H9 (cell line): ENCODE data around the gene IQCB1. TPM values are rescaled to one million over a fixed set of nuclear protein-coding genes. Genes with fewer than 3 reads are reported as not detected.
"Not testable (repeated sequence)": the region's sequence is repeated elsewhere in the genome, so short reads cannot be mapped to it uniquely, and the experiment has no call there.

Experiments used
- DNase-seq: peaks from one replicate; pipeline ENCODE4 v3.0.0-alpha.2; 2017
- H2AFZ ChIP-seq: one replicate; pipeline ENCODE4 v1.6.1; 2013; ENCODE audit warnings: mild to moderate bottlenecking, low read length, control low read depth, moderate library complexity
- H2AK5ac ChIP-seq: 2 replicates; pipeline ENCODE4 v1.6.1; 2013; ENCODE audit warnings: low read length, control low read depth, mixed read lengths; ENCODE audit not compliant: insufficient read length
- H2BK120ac ChIP-seq: one replicate; pipeline ENCODE4 v1.6.1; 2013; ENCODE audit warnings: low read depth, mild to moderate bottlenecking, low read length, control low read depth, inconsistent platforms; ENCODE audit not compliant: poor library complexity, severe bottlenecking
- H2BK12ac ChIP-seq: 2 replicates; pipeline ENCODE4 v1.6.1; 2013; ENCODE audit warnings: low read length, control low read depth, mixed read lengths, low read depth; ENCODE audit not compliant: insufficient read length
- H2BK15ac ChIP-seq: 2 replicates; pipeline ENCODE4 v1.6.1; 2013; ENCODE audit warnings: low read depth, low read length, control low read depth
- H2BK20ac ChIP-seq: one replicate; pipeline ENCODE4 v1.6.1; 2013; ENCODE audit warnings: low read depth, mild to moderate bottlenecking, low read length, control low read depth, inconsistent platforms; ENCODE audit not compliant: poor library complexity, severe bottlenecking
- H2BK5ac ChIP-seq: 2 replicates; pipeline ENCODE4 v1.6.1; 2013; ENCODE audit warnings: low read length, control low read depth, mixed read lengths; ENCODE audit not compliant: insufficient read length
- H3K14ac ChIP-seq: 2 replicates; pipeline ENCODE4 v1.6.1; 2013; ENCODE audit warnings: low read length, control low read depth; ENCODE audit not compliant: insufficient read depth
- H3K18ac ChIP-seq: 2 replicates; pipeline ENCODE4 v1.6.1; 2013; ENCODE audit warnings: low read depth, mild to moderate bottlenecking, mixed read lengths, low read length, control low read depth; ENCODE audit not compliant: insufficient read length
- H3K23ac ChIP-seq: 2 replicates; pipeline ENCODE4 v1.6.1; 2013; ENCODE audit warnings: low read length, control low read depth, mixed read lengths, low read depth; ENCODE audit not compliant: insufficient read length
- H3K23me2 ChIP-seq: 2 replicates; pipeline ENCODE4 v1.6.1; 2013; ENCODE audit warnings: low read depth, mild to moderate bottlenecking, mixed read lengths, low read length, control low read depth; ENCODE audit not compliant: insufficient read length, poor library complexity, severe bottlenecking
- H3K27ac ChIP-seq: 2 replicates; pipeline ENCODE4 v1.5.1; 2013; ENCODE audit warnings: low read length, control low read depth, mixed read lengths, low read depth; ENCODE audit not compliant: insufficient read length
- H3K27me3 ChIP-seq: 2 replicates; pipeline ENCODE4 v1.6.1; 2013; ENCODE audit warnings: low read length, control low read depth, inconsistent platforms; ENCODE audit not compliant: insufficient read depth
- H3K4ac ChIP-seq: 2 replicates; pipeline ENCODE4 v1.6.1; 2013; ENCODE audit warnings: low read depth, mild to moderate bottlenecking, control low read depth, inconsistent platforms, low read length, moderate library complexity
- H3K4me1 ChIP-seq: 2 replicates; pipeline ENCODE4 v1.6.1; 2013; ENCODE audit warnings: low read length, control low read depth, inconsistent platforms; ENCODE audit not compliant: insufficient read depth
- H3K4me2 ChIP-seq: 2 replicates; pipeline ENCODE4 v1.6.1; 2013; ENCODE audit warnings: low read length, control low read depth, mixed read lengths; ENCODE audit not compliant: insufficient read length, insufficient read depth
- H3K56ac ChIP-seq: 2 replicates; pipeline ENCODE4 v1.6.1; 2013; ENCODE audit warnings: low read depth, mild to moderate bottlenecking, mixed read lengths, low read length, control low read depth; ENCODE audit not compliant: insufficient read length
- H3K79me1 ChIP-seq: 2 replicates; pipeline ENCODE4 v1.6.1; 2013; ENCODE audit warnings: low read depth, mild to moderate bottlenecking, moderate library complexity, low read length, control low read depth, inconsistent platforms; ENCODE audit not compliant: insufficient read depth, poor library complexity, severe bottlenecking
- H3K79me2 ChIP-seq: 2 replicates; pipeline ENCODE4 v1.6.1; 2013; ENCODE audit warnings: low read length, control low read depth, inconsistent platforms; ENCODE audit not compliant: insufficient read depth
- H3K9ac ChIP-seq: 2 replicates; pipeline ENCODE4 v1.6.1; 2013; ENCODE audit warnings: low read length, control low read depth, mixed read lengths; ENCODE audit not compliant: insufficient read length; ENCODE audit errors: extremely low read depth
- H3K9me3 ChIP-seq: one replicate; pipeline ENCODE4 v1.6.1; 2013; ENCODE audit warnings: low read depth, low read length, inconsistent platforms; ENCODE audit not compliant: control insufficient read depth
- H3T11ph ChIP-seq: one replicate; pipeline ENCODE4 v1.6.1; 2013; ENCODE audit warnings: mild to moderate bottlenecking, low read length, control low read depth, inconsistent platforms
- H4K20me1 ChIP-seq: one replicate; pipeline ENCODE4 v1.6.1; 2013; ENCODE audit not compliant: control insufficient read depth, insufficient read length, insufficient read depth
- H4K5ac ChIP-seq: 2 replicates; pipeline ENCODE4 v1.6.1; 2013; ENCODE audit warnings: low read depth, mild to moderate bottlenecking, mixed read lengths, low read length, control low read depth; ENCODE audit not compliant: insufficient read length
- H4K8ac ChIP-seq: replicated peaks from 2 replicates; pipeline ENCODE4 v1.6.1; 2013; ENCODE audit warnings: low read length, control low read depth, mixed read lengths, low read depth; ENCODE audit not compliant: insufficient read length
- H4K91ac ChIP-seq: 2 replicates; pipeline ENCODE4 v1.6.1; 2013; ENCODE audit warnings: low read depth, mild to moderate bottlenecking, moderate library complexity, mixed read lengths, low read length, control low read depth; ENCODE audit not compliant: insufficient read length
- H3K27ac Mint-ChIP-seq, 3 experiments: 2 replicates in 2 of 3; 3 replicates in 1 of 3; pipeline ENCODE4 v1.8.0; 2020 to 2021; ENCODE audit warnings: mixed read lengths in 3 of 3, mild to moderate bottlenecking in 1 of 3, moderate library complexity in 1 of 3
- H3K27me3 Mint-ChIP-seq: 2 replicates; pipeline ENCODE4 v1.8.0; 2021; ENCODE audit warnings: low read depth, mild to moderate bottlenecking, moderate library complexity, mixed read lengths
- H3K36me3 Mint-ChIP-seq, 3 experiments: 2 replicates in 2 of 3; 3 replicates in 1 of 3; pipeline ENCODE4 v1.8.0; 2020 to 2021; ENCODE audit warnings: low read depth in 3 of 3, mixed read lengths in 3 of 3; ENCODE audit not compliant: insufficient read depth in 1 of 3
- H3K4me1 Mint-ChIP-seq, 2 experiments: 2 replicates each; pipeline ENCODE4 v1.8.0; 2020; ENCODE audit warnings: mixed read lengths in 2 of 2
- H3K4me3 Mint-ChIP-seq, 2 experiments: 2 replicates in 1 of 2; 3 replicates in 1 of 2; pipeline ENCODE4 v1.8.0; 2020 to 2021; ENCODE audit warnings: mild to moderate bottlenecking in 2 of 2, mixed read lengths in 2 of 2, moderate library complexity in 1 of 2
- H3K9me3 Mint-ChIP-seq, 2 experiments: 2 replicates in 1 of 2; 3 replicates in 1 of 2; pipeline ENCODE4 v1.8.0; 2020; ENCODE audit warnings: mild to moderate bottlenecking in 2 of 2, mixed read lengths in 2 of 2, moderate library complexity in 1 of 2
- CTCF ChIP-seq: fragments of 200-600 bp; sonication (generic); conservative IDR thresholded peaks from 3 replicates; pipeline ENCODE4 v1.8.0; 2021; ENCODE audit warnings: antibody characterized with exemption, mild to moderate bottlenecking
- WGBS: extraction: QIAGEN DNeasy Blood & Tissue Kit; methylation state at CpG from one replicate; pipeline ENCODE4 v1.1.7; 2013; ENCODE audit warnings: missing lambda C conversion rate, low lambda C conversion rate, mixed read lengths; ENCODE audit not compliant: insufficient read length; ENCODE audit errors: extremely low coverage; 5-methylcytosine and 5-hydroxymethylcytosine counted together
- total RNA-seq: library from RNA; stranded (reverse); gene quantifications from 2 replicates; pipeline ENCODE4 v1.2.1, GENCODE V29; 2021

Gene IQCB1
- total RNA-seq, 1 experiment from 2014 or later, result 35.8 TPM

GRCh38 chr3:121781611-121782010 lies 53.2 kb downstream of the IQCB1 start:
- no peaks in the 10 kb centered on the region for H3K4me1 ChIP-seq
- H3K23me2 ChIP-seq, result no peaks in the 10 kb centered on the region
- no peak overlapping the region for H3K4ac ChIP-seq
- Mint-ChIP-seq H3K9me3 (no peaks in the 10 kb centered on the region), H3K27me3 (no peaks in the 10 kb centered on the region), H3K4me1 (no peaks in the 10 kb centered on the region), H3K4me3 (no peak overlapping the region), H3K27ac (no peak overlapping the region), H3K36me3 (peaks cover 8 to 64% (median 46%) of the 10 kb centered on the region in 3 experiments; a peak in 6 of 7 replicates)
- no peak overlapping the region for H3K27ac ChIP-seq
- H4K8ac ChIP-seq, result no peak overlapping the region
- no peaks in the 10 kb centered on the region for H4K20me1 ChIP-seq
- DNase-seq, result no peak
- no peaks in the 10 kb centered on the region for H3K79me2 ChIP-seq
- H4K5ac ChIP-seq, result no peak overlapping the region
- no peak overlapping the region for H3K9ac ChIP-seq
- H2BK120ac ChIP-seq, result no peak overlapping the region
- H2BK12ac ChIP-seq, result no peak overlapping the region
- H3T11ph ChIP-seq, result no peak overlapping the region
- H2BK5ac ChIP-seq, result no peak overlapping the region
- H3K18ac ChIP-seq, result no peak overlapping the region
- H2BK15ac ChIP-seq, result no peak overlapping the region
- no peak overlapping the region for H3K56ac ChIP-seq
- no peak overlapping the region for H2BK20ac ChIP-seq
- H3K27me3 ChIP-seq, result no peaks in the 10 kb centered on the region
- no peak overlapping the region for H4K91ac ChIP-seq
- H2AK5ac ChIP-seq, result no peak overlapping the region
- TF ChIP-seq CTCF, result no peak
- H3K23ac ChIP-seq, result no peak overlapping the region
- H3K9me3 ChIP-seq, result no peaks in the 10 kb centered on the region
- no peak overlapping the region for H3K14ac ChIP-seq
- no peaks in the 10 kb centered on the region for H3K79me1 ChIP-seq
- no peak overlapping the region for H3K4me2 ChIP-seq
- H2AFZ ChIP-seq, result no peak overlapping the region
- no CpG with 5 or more reads among the region's 7 CpGs for WGBS

GRCh38 chr3:121775095-121775494 lies 59.8 kb downstream of the IQCB1 start:
- H3K4me3 Mint-ChIP-seq, result not testable (repeated sequence)

More at GRCh38 chr3:121775095-121775494, 59.8 kb downstream of the IQCB1 start:
- H3K9me3 ChIP-seq, H3T11ph ChIP-seq, H2BK12ac ChIP-seq, H3K14ac ChIP-seq, H3K27ac Mint-ChIP-seq, H3K56ac ChIP-seq, DNase-seq, H3K27me3 Mint-ChIP-seq, H2AK5ac ChIP-seq, H3K27ac ChIP-seq, H2AFZ ChIP-seq, H3K23me2 ChIP-seq, H3K79me2 ChIP-seq, H4K8ac ChIP-seq, H4K91ac ChIP-seq, H2BK20ac ChIP-seq, H3K79me1 ChIP-seq, H2BK15ac ChIP-seq, H4K5ac ChIP-seq, H3K18ac ChIP-seq, H3K27me3 ChIP-seq, H3K23ac ChIP-seq, H3K4me1 ChIP-seq, H3K4me2 ChIP-seq, H4K20me1 ChIP-seq, H3K9me3 Mint-ChIP-seq, H2BK120ac ChIP-seq, H3K4me1 Mint-ChIP-seq, H3K4ac ChIP-seq, H2BK5ac ChIP-seq, H3K9ac ChIP-seq: not testable (repeated sequence)
- H3K36me3 Mint-ChIP-seq, result peaks cover 24 to 86% (median 77%) of the 10 kb centered on the region in 3 experiments; a peak in 6 of 7 replicates
- WGBS, result no CpG with 5 or more reads among the region's 4 CpGs
